Coronary artery (tissue), 2 donors: ENCODE results near the gene NPNT.

Experiments
- DNase-seq: peaks from one replicate; pipeline ENCODE4 v3.0.0-alpha.2; 2017; ENCODE audit warnings: low spot score
- H3K27ac ChIP-seq, 2 donors: fragments of 200-600 bp; sonication (generic); one replicate each; pipeline ENCODE4 v1.5.1; 2016 to 2019
- H3K4me3 ChIP-seq: fragments of 200-600 bp; sonication (generic); 2 replicates; pipeline ENCODE4 v1.5.1; 2016; ENCODE audit warnings: mild to moderate bottlenecking, moderate library complexity
- TF ChIP-seq, protein P1 (sequence below): fragments of 200-600 bp; sonication (generic); IDR thresholded peaks from one replicate; pipeline ENCODE4 v1.5.1; 2019; ENCODE audit warnings: antibody characterized with exemption

Gene NPNT

DNA sequence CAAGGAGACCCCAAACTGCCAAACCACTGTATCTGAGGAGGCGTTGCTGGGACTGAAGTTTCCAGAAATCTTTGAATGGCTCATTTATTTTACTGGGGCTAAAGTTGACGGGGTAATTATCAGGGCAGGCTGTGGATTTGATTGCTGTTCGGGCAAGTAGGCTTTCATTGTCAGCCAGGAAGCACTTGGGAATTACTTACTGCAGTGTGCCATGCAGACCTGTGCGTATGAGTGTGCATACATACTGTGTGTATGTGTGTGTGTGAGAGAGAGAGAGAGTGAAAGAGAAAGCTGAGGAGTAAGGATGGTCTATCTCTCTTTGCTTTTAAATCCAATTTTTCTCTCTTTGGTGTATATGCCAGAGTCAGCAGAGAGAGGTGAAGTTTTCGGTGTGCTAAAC, 122.7 kb downstream of the NPNT start:
- TF ChIP-seq, protein P1, sequence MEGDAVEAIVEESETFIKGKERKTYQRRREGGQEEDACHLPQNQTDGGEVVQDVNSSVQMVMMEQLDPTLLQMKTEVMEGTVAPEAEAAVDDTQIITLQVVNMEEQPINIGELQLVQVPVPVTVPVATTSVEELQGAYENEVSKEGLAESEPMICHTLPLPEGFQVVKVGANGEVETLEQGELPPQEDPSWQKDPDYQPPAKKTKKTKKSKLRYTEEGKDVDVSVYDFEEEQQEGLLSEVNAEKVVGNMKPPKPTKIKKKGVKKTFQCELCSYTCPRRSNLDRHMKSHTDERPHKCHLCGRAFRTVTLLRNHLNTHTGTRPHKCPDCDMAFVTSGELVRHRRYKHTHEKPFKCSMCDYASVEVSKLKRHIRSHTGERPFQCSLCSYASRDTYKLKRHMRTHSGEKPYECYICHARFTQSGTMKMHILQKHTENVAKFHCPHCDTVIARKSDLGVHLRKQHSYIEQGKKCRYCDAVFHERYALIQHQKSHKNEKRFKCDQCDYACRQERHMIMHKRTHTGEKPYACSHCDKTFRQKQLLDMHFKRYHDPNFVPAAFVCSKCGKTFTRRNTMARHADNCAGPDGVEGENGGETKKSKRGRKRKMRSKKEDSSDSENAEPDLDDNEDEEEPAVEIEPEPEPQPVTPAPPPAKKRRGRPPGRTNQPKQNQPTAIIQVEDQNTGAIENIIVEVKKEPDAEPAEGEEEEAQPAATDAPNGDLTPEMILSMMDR: no peak
- Histone ChIP-seq H3K4me3 (no peak overlapping the region), H3K27ac (no peak overlapping the region)
- no peak for DNase-seq

DNA sequence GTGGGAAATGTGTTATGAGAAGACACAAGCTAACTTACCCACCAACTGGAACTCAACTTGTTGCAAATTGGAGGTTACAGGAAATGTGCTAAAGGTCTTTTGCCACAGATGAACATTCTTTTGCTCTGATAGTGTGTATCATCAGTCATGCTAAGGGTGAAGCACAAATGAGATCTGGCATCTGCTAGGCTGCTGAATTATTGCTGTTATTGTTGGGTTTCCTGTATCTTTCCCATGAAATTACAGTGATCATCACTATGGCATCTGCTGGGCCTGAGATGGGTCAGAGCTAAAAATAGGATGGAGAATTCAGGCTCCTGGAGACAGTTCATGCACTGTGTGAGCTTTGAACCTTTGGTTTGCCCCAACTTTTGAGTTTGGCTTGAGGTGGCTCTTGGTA, 124.5 kb downstream of the NPNT start:
- H3K4me3 ChIP-seq: no peak overlapping the region
- H3K27ac ChIP-seq: no peak overlapping the region
- TF ChIP-seq, protein P1: no peak
- DNase-seq: no peak
